Karpas-422 (cell line): ENCODE measurements around the gene DDA1. TPM values are rescaled to one million over a fixed set of nuclear protein-coding genes. Genes with fewer than 3 reads are reported as not detected.

Source experiments
- DNase-seq: peaks from one replicate; pipeline ENCODE4 v3.0.0-alpha.2; 2015
- H2AFZ ChIP-seq: fragments of 200-600 bp; sonication (generic); 2 replicates; pipeline ENCODE4 v1.6.1; 2014; ENCODE audit warnings: antibody characterized with exemption, low read length, mixed read lengths
- H3K27ac ChIP-seq: fragments of 200-600 bp; sonication (generic); 2 replicates; pipeline ENCODE4 v1.5.1; 2014; ENCODE audit warnings: mild to moderate bottlenecking, low read length, moderate library complexity
- H3K27me3 ChIP-seq: fragments of 200-600 bp; sonication (generic); 2 replicates; pipeline ENCODE4 v1.6.1; 2014; ENCODE audit warnings: low read length, mixed read lengths
- H3K36me3 ChIP-seq: fragments of 200-600 bp; sonication (generic); 2 replicates; pipeline ENCODE4 v1.6.1; 2014; ENCODE audit warnings: low read length, mixed read lengths; ENCODE audit not compliant: insufficient read depth
- H3K4me1 ChIP-seq: fragments of 200-600 bp; sonication (generic); 2 replicates; pipeline ENCODE4 v1.6.1; 2014; ENCODE audit warnings: mild to moderate bottlenecking, low read length, mixed read lengths
- H3K4me2 ChIP-seq: fragments of 200-600 bp; sonication (generic); 2 replicates; pipeline ENCODE4 v1.6.1; 2014; ENCODE audit warnings: low read length, low read depth, mild to moderate bottlenecking; ENCODE audit not compliant: poor library complexity, severe bottlenecking
- H3K4me3 ChIP-seq: fragments of 200-600 bp; sonication (generic); 2 replicates; pipeline ENCODE4 v1.5.1; 2014; ENCODE audit warnings: mild to moderate bottlenecking, antibody characterized with exemption, low read length, mixed read lengths
- H3K79me2 ChIP-seq: fragments of 200-600 bp; sonication (generic); 2 replicates; pipeline ENCODE4 v1.6.1; 2014; ENCODE audit warnings: mild to moderate bottlenecking, low read length, mixed read lengths
- H3K9ac ChIP-seq: fragments of 200-600 bp; sonication (generic); 2 replicates; pipeline ENCODE4 v1.6.0; 2014; ENCODE audit warnings: low read length
- H3K9me2 ChIP-seq: fragments of 200-600 bp; sonication (generic), shearing (Covaris generic); replicated peaks from 2 replicates; pipeline ENCODE4 v1.6.0; 2014; ENCODE audit warnings: mild to moderate bottlenecking, low read length, moderate library complexity; ENCODE audit not compliant: insufficient read depth
- H3K9me3 ChIP-seq: fragments of 300-700, 200-600 bp; sonication (generic); 2 replicates; pipeline ENCODE4 v1.6.1; 2014; ENCODE audit warnings: low read length, mixed read lengths
- H4K20me1 ChIP-seq: fragments of 200-600 bp; sonication (generic); 2 replicates; pipeline ENCODE4 v1.6.1; 2014; ENCODE audit warnings: mild to moderate bottlenecking, antibody characterized with exemption, low read length, low read depth; ENCODE audit not compliant: insufficient read depth
- total RNA-seq: library from RNA; depleted of rRNA; stranded (reverse); fragments of >200 nt; shearing (Covaris generic); gene quantifications from 2 replicates; pipeline ENCODE4 v1.2.3, GENCODE V29; 2014; ENCODE audit warnings: low replicate concordance

The DDA1 gene
- total RNA-seq, 1 experiment from 2014 or later = 24.4 TPM

- H3K4me3 ChIP-seq = peak overlapping the region; percentile 97
- DNase-seq = no peak
- peaks cover 18% of the 10 kb centered on the region for H3K4me1 ChIP-seq
- H3K27ac ChIP-seq = peak overlapping the region; percentile 43; the same call in 1 of the 2 replicates
- no peaks in the 10 kb centered on the region for H3K9me2 ChIP-seq
- H4K20me1 ChIP-seq = peaks cover 20% of the 10 kb centered on the region; the same call in 1 of the 2 replicates
- H3K27me3 ChIP-seq = no peaks in the 10 kb centered on the region
- no peaks in the 10 kb centered on the region for H3K9me3 ChIP-seq
- H2AFZ ChIP-seq = no peak overlapping the region
- peak overlapping the region; percentile 96 for H3K9ac ChIP-seq
- peaks cover 13% of the 10 kb centered on the region for H3K36me3 ChIP-seq
- peak overlapping the region; percentile 83 for H3K4me2 ChIP-seq
- H3K79me2 ChIP-seq = peaks cover 40% of the 10 kb centered on the region
These were observed 650 bp downstream of the DDA1 start for GRCh38 chr19:17309965-17310461.

DNA sequence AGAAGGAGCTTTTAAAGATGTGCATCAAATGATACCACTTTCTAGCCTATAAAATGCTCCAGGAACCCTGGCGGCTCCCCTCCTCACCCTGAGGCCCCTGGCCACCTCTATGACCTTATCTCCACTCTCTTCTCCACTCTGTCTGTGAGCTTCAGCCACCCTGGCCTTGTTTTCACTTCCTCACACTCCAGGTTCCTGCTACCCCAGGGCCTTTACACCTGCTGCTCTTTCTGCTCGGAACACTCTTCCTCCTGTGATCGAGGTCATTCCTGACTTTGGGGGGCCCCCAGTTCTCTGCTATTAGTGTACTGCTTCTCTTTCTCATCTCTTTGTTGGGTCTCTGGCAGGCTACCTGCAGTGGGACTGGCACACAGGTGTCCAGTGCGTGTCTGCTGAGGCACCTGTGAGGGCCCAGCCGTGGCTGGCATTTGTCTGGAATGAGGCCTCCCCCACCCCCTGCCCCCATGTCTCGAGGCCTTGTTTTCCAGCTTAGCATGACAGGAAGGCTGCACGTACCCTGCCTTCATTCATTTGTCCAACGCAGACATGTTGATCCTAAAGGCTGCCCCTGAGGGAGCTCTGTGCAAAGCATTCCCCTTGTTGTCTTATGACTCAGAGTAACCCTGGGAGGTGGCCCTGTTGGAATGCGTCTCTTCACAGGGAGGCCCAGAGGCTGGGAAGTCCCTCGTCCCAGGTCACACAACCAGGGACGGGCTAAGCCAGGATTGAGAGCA is 2.3 kb downstream of the DDA1 start:
- H3K79me2 ChIP-seq = peaks cover 34% of the 10 kb centered on the region
- H3K27me3 ChIP-seq = no peaks in the 10 kb centered on the region
- peaks cover 20% of the 10 kb centered on the region; the same call in 1 of the 2 replicates for H4K20me1 ChIP-seq
- no peak overlapping the region for H3K4me2 ChIP-seq
- no peak overlapping the region for H2AFZ ChIP-seq
- H3K9ac ChIP-seq = no peak overlapping the region
- no peak overlapping the region for H3K4me3 ChIP-seq
- H3K9me3 ChIP-seq = no peaks in the 10 kb centered on the region
- H3K27ac ChIP-seq = no peak overlapping the region
- no peaks in the 10 kb centered on the region for H3K9me2 ChIP-seq
- no peak for DNase-seq
- H3K36me3 ChIP-seq = peaks cover 13% of the 10 kb centered on the region
- peaks cover 11% of the 10 kb centered on the region for H3K4me1 ChIP-seq

DNA sequence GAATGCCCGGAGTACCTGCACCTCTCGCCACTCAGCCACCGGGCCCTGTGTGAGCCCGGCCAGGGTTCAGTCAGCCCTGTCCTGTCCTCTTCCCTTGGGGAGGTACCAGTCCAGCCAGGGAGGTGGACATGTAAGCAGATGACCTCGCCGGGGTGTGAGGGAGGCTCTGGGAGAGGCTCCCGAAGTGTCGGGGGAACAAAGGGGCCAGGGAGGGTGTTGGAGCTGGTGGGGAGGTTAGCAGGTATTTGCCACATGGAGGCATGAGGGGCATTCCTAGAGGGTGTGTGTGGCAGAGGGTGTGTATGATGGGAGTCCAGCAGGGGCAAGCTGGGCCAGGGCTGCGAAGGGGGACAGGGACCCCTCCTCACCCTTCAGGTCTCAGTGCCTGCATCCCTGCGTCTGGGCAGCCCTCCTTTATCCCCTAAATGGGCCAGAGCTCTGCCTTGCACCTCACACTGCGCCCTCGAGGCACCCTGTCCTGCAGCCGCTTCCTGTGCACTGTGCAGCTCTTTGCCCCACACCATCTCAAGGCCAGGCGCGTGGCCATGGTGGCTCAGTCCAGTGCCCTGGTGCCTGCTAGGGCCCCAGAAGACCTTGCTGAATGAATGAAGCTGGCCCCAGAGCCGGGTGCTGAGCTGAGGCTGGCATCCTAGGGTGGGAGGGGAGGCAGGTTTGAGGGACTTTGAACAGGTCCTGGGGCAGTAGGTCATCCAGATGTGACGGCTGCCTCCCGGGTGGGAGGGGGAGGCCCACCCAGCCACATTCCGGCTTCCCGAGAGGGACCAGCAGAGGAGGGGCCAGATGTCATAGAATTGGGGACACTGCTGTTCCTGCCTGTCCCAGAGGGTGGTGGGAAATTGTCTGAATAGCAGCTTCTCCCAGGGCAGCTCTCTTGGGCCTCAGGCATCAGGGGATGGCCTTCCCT is 3.1 kb downstream of the DDA1 start:
- H3K27ac ChIP-seq = no peak overlapping the region
- peaks cover 20% of the 10 kb centered on the region; the same call in 1 of the 2 replicates for H4K20me1 ChIP-seq
- H3K4me2 ChIP-seq = no peak overlapping the region
- no peak for DNase-seq
- no peak overlapping the region for H2AFZ ChIP-seq
- H3K9me2 ChIP-seq = no peaks in the 10 kb centered on the region
- H3K4me3 ChIP-seq = no peak overlapping the region
- H3K27me3 ChIP-seq = no peaks in the 10 kb centered on the region
- no peak overlapping the region for H3K9ac ChIP-seq
- H3K36me3 ChIP-seq = peaks cover 13% of the 10 kb centered on the region
- H3K4me1 ChIP-seq = peaks cover 8% of the 10 kb centered on the region
- H3K79me2 ChIP-seq = peaks cover 33% of the 10 kb centered on the region
- no peaks in the 10 kb centered on the region for H3K9me3 ChIP-seq

DNA sequence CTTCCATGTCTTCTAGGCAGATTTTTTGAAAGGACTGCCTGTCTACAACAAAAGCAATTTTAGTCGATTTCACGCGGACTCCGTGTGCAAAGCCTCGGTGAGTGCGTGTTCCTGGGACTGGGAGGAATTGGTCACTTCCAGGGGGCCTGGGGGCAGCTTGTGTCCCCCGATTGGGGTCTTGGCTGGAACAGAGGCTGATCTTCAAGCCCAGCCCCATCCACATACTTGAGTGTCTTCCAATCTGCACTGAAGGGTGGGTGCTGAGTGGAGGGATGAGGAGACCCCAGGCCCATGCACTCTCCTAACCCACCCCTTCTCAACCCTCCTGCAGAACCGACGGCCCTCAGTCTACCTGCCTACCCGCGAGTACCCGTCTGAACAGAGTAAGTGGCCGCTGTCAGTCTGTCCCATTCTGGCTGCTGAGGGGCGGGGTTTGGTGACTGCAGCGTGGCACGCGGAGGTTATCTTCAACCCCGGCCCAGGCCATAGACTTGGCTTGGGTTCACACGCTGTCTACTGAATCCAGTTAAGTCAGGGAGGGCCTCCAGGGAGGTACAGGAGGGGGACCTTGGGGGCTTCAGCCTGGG is 4.7 kb downstream of the DDA1 start:
- Histone ChIP-seq H2AFZ (no peak overlapping the region), H3K4me2 (no peak overlapping the region), H3K9ac (no peak overlapping the region), H3K36me3 (peaks cover 13% of the 10 kb centered on the region), H3K9me3 (no peaks in the 10 kb centered on the region), H3K4me3 (no peak overlapping the region), H3K4me1 (peaks cover 8% of the 10 kb centered on the region), H3K27ac (no peak overlapping the region), H4K20me1 (peaks cover 20% of the 10 kb centered on the region; the same call in 1 of the 2 replicates), H3K79me2 (peaks cover 33% of the 10 kb centered on the region), H3K27me3 (no peaks in the 10 kb centered on the region), H3K9me2 (no peaks in the 10 kb centered on the region)
- DNase-seq = no peak

- DNase-seq = no peak
- Histone ChIP-seq H3K9me2 (no peaks in the 10 kb centered on the region), H3K27ac (no peak overlapping the region), H2AFZ (no peak overlapping the region), H3K79me2 (no peaks in the 10 kb centered on the region), H3K4me3 (no peak overlapping the region), H3K4me1 (no peaks in the 10 kb centered on the region), H3K9me3 (no peaks in the 10 kb centered on the region), H3K36me3 (peaks cover 9% of the 10 kb centered on the region), H3K9ac (no peak overlapping the region), H3K27me3 (no peaks in the 10 kb centered on the region), H3K4me2 (no peak overlapping the region), H4K20me1 (no peaks in the 10 kb centered on the region)
These were observed 9.6 kb downstream of the DDA1 start for GRCh38 chr19:17318966-17319365.

DNA sequence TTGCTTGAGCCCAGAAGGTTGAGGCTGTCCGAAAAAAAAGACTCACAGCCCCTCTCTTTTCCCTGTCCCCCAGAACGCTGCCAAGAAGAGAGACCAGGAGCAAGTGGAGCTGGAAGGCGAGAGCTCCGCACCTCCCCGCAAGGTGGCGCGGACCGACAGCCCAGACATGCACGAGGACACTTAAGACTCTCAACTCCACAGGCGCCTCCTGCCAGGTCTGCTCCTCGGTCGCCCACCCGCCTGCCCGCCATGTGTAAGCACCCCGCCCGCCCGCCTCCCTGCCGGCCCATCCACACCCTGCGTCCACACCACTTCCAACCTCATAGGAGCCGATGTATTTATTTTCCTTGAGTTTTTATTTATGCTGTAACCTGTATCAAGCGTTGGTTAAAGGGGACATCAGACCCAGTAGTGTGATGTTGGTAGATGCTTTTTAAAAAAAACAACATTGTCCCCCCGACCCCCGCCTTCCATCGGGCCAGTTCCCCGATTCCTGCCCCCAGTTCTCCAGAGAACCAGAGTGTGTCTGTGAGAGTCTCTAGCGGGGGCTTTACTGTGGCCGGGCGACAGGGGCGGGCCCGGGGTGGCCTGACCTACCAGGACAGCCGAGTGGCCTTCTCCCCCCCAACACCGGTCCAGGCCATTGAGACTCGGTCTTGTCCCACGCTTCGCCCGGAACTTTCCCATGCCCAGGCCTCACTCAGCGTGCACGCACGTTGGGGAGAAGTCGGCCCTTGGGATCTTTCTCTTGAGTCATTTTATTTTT is 10.3 kb downstream of the DDA1 start:
- H3K27me3 ChIP-seq = no peaks in the 10 kb centered on the region
- H3K4me1 ChIP-seq = no peaks in the 10 kb centered on the region
- no peaks in the 10 kb centered on the region for H4K20me1 ChIP-seq
- peaks cover 2% of the 10 kb centered on the region for H3K36me3 ChIP-seq
- no peak overlapping the region for H2AFZ ChIP-seq
- H3K79me2 ChIP-seq = no peaks in the 10 kb centered on the region
- no peaks in the 10 kb centered on the region for H3K9me3 ChIP-seq
- no peaks in the 10 kb centered on the region for H3K9me2 ChIP-seq
- no peak overlapping the region for H3K4me3 ChIP-seq
- no peak overlapping the region for H3K4me2 ChIP-seq
- H3K9ac ChIP-seq = no peak overlapping the region
- DNase-seq = no peak
- no peak overlapping the region for H3K27ac ChIP-seq

DNA sequence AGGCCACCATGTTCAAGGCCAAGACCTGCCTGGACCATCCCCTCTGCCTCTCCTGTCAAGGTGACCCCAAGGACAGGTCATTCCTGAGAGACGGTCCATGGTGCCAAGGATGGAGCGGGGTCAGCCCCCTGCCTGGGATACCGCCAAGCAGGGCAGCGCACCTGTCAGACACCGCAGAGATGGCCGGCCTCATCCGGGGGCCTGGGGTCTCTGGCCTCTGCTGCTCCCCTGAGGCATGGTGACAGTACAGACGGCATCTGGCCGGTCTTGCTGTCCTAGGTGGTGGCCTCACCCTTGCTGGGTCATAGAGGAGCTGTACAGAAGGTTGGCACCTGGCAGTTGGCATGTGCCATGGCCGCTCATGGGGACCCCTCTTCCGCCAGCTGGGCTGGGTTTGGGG is 11.1 kb downstream of the DDA1 start:
- Histone ChIP-seq H3K27ac (no peak overlapping the region), H3K9ac (no peak overlapping the region), H3K79me2 (no peaks in the 10 kb centered on the region), H3K4me1 (no peaks in the 10 kb centered on the region), H4K20me1 (no peaks in the 10 kb centered on the region), H3K4me3 (no peak overlapping the region), H3K4me2 (no peak overlapping the region), H3K27me3 (no peaks in the 10 kb centered on the region), H2AFZ (no peak overlapping the region), H3K9me3 (no peaks in the 10 kb centered on the region), H3K9me2 (no peaks in the 10 kb centered on the region), H3K36me3 (no peaks in the 10 kb centered on the region; the same call in 1 of the 2 replicates)
- no peak for DNase-seq
